Colonic mucosa (tissue), 4 donors: ENCODE data around the gene CALR. TPM values are rescaled to one million over a fixed set of nuclear protein-coding genes. Genes with fewer than 3 reads are reported as not detected.
"Not testable (repeated sequence)": the region's sequence is repeated elsewhere in the genome, so short reads cannot be mapped to it uniquely, and the experiment has no call there.

Source experiments
- DNase-seq: peaks from one replicate; pipeline ENCODE4 v3.0.0-alpha.2; 2020
- H3K27ac ChIP-seq: fragments of 200-600 bp; one replicate; pipeline ENCODE4 v1.8.0; 2021
- H3K27me3 ChIP-seq: fragments of 200-600 bp; one replicate; pipeline ENCODE4 v1.8.0; 2021
- H3K36me3 ChIP-seq: fragments of 200-600 bp; one replicate; pipeline ENCODE4 v1.8.0; 2021
- H3K4me1 ChIP-seq: fragments of 200-600 bp; one replicate; pipeline ENCODE4 v1.8.0; 2021; ENCODE audit warnings: mild to moderate bottlenecking
- H3K4me3 ChIP-seq: fragments of 200-600 bp; one replicate; pipeline ENCODE4 v1.8.0; 2021
- H3K9ac ChIP-seq, 2 donors: one replicate each; pipeline ENCODE4 v1.7.0; 2013; ENCODE audit warnings: control low read depth in 2 of 2, low read depth in 2 of 2, low read length in 2 of 2
- H3K9me3 ChIP-seq: fragments of 200-600 bp; one replicate; pipeline ENCODE4 v1.8.0; 2021
- intact Hi-C: fragments of 100-400 bp; cut with DNase I; formaldehyde crosslinking; loops from one replicate; pipeline ENCODE4 v1.14.1; 2022
- total RNA-seq, 2 donors: library from RNA; stranded (reverse); fragmentation: NEBNext Ultra II Directional in 1 of 2; extraction: Animal tissue kit (Norgen Biotek cat#: 25700) in 1 of 2; gene quantifications; one replicate each; pipeline ENCODE4 v1.2.1, GENCODE V29; 2021
- TF ChIP-seq, protein P1 (sequence below): fragments of 200-600 bp; IDR thresholded peaks from one replicate; pipeline ENCODE4 v1.8.0; 2022; ENCODE audit warnings: antibody characterized with exemption, mild to moderate bottlenecking
- donor health status: healthy.
- donor health status: DM: no; HTN: no; CAD: no.
- donor health status: DM: no; HTN: no; CAD: no.

Gene CALR
- total RNA-seq, 2 donors from 2014 or later = 682 to 1,848 TPM

DNA sequence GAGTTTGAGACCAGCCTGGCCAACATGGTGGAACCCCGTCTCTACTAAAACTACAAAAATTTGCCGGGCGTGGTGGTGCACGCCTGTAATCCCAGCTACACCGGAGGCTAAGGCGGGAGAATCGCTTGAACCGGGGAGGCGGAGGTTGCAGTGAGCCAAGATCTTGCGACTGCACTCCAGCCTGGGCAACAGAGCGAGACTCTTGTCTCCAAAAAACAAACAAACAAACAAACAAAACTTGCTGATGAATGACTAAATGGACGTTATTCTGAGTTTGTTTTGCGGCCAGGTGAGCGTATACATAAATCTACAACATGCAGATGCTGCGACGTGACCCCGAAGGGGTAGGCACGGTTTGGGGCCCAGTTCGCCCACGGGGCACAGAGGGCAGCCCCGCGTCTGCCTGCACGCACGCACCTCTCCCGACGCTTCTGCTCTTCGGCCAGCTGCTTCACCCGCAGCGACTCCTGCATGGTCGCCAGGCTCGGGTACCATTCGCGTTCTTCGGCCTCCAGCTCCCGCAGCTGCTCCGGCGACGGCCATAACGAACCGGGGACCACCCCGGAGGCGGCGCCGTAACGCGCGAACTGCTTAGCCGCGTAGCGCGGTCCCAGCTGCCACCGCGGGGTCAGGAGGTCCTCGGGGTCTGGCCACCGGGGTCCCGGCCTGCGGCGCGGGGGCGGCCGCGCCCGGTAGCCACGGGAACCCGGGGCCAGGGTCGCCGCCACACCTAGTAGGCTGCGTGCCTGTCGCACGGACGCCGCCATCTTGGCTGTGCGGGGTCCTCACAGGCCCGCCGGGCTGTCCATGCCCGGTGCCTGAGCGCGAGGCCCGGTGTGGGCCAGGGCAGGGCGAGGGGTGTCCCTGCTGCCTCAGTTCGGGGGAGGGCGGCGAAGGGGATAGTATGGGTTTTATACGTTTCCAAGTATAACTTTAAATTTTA, 18.3 kb downstream of the CALR start, which contains the start of gene GADD45GIP1:
GADD45GIP1 (minus strand) TSS at position 778 of the 943 bp plus-strand sequence; CDS start at position 767, 11 bp downstream.
- intact Hi-C loops = no loop called here
- Histone ChIP-seq H3K4me3 (peak within 1 kb of the TSS; percentile 99), H3K4me1 (peaks cover 6% of the 10 kb centered on the region), H3K36me3 (peaks cover 3% of the 10 kb centered on the region), H3K9ac (peak within 1 kb of the TSS; percentile 58 to 75), H3K27ac (peak within 1 kb of the TSS; percentile 83), H3K27me3 (no peaks in the 10 kb centered on the region), H3K9me3 (no peaks in the 10 kb centered on the region)
- TF ChIP-seq, protein P1, sequence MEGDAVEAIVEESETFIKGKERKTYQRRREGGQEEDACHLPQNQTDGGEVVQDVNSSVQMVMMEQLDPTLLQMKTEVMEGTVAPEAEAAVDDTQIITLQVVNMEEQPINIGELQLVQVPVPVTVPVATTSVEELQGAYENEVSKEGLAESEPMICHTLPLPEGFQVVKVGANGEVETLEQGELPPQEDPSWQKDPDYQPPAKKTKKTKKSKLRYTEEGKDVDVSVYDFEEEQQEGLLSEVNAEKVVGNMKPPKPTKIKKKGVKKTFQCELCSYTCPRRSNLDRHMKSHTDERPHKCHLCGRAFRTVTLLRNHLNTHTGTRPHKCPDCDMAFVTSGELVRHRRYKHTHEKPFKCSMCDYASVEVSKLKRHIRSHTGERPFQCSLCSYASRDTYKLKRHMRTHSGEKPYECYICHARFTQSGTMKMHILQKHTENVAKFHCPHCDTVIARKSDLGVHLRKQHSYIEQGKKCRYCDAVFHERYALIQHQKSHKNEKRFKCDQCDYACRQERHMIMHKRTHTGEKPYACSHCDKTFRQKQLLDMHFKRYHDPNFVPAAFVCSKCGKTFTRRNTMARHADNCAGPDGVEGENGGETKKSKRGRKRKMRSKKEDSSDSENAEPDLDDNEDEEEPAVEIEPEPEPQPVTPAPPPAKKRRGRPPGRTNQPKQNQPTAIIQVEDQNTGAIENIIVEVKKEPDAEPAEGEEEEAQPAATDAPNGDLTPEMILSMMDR = no peak
- peak; percentile 80 for DNase-seq

DNA sequence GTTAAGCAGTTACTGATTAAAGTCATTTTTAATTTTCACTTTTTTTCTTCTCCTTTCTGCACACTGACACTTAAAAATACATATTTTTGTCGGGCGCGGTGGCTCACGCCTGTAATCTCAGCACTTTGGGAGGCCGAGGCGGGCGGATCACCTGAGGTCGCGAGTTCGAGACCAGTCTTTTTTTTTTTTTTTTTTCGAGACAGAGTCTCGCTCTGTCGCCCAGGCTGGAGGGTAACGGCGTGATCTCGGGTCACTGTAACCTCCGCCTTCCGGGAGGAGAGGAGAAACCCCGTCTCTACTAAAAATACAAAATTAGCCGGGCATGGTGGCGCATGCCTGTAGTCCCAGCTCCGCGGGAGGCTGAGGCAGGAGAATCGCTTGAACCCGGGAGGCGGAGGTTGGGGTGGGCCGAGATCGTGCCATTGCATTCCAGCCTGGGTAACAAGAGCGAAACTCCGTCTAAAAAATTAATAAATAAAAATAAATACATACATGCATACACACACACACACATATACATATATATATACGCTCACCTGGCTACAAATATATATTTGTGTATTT, 19.1 kb downstream of the CALR start:
- DNase-seq, H3K9me3 ChIP-seq, H3K27me3 ChIP-seq, H3K4me1 ChIP-seq, intact Hi-C loops, H3K36me3 ChIP-seq: not testable (repeated sequence)
- peak overlapping the region; percentile 99 for H3K4me3 ChIP-seq
- H3K27ac ChIP-seq = peak overlapping the region; percentile 83
- H3K9ac ChIP-seq = peak overlapping the region; percentile 58 to 75

DNA sequence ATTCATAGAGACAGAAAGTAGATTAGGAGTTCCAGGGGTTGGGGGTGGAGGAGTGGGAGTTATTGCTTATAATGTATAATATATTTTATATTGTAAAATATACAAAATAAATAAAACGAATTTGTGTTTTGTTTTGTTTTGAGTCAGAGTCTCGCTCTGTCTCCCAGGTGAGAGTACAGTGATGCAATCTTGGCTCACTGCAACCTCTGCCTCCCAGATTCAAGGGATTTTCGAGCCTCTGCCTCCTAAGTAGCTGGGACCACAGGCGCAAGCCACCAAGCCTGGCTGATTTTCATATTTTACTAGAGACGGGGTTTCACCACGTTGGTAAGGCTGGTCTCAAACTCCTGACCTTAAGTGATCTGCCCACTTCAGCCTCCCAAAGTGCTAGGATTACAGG, 21.1 kb downstream of the CALR start:
- no peaks in the 10 kb centered on the region for H3K9me3 ChIP-seq
- H3K4me3 ChIP-seq = no peak overlapping the region
- no peak for DNase-seq
- H3K9ac ChIP-seq = no peak overlapping the region
- H3K27ac ChIP-seq = no peak overlapping the region
- H3K27me3 ChIP-seq = no peaks in the 10 kb centered on the region
- intact Hi-C loops = no loop called here
- peaks cover 3% of the 10 kb centered on the region for H3K4me1 ChIP-seq
- TF ChIP-seq, protein P1 = no peak
- no peaks in the 10 kb centered on the region for H3K36me3 ChIP-seq

DNA sequence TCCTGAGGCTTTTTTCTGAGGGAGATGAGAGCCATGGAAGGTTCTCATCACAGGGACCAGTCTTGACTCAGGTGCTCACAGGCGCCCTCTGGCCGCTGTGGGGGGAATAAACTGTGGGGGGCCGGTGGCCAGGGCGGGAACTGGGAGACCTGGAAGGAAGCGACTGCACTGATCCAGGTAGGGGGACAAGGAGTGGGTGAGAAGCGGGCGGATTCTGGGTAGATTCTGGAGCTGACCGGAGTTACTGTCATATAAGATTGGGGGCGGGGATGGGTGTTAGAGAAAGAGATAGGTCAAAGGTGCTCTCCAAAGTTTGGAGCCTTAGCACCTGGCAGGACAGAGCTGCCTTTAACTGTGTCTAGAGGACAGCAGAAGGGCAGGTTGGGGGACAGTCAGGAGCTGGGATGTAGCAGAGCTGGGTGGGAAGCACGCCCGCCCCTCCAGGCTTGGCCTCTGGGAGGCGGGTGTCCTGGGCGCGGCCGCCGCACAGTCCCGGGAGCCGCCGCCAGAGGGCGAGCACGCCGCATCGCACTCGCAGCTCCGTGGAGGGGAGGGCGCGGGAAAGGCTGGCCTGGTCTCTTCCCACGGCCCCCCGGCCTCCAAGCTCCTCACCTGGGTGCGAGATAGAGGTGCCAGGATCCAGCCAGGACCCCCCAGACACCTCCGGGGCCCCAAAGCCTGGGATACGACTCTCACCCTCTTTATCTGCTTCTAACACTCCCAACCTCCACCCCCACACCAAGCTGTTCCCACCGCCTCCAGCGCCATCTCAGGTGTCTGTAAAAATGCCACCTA, 26.8 kb downstream of the CALR start:
- Histone ChIP-seq H3K36me3 (no peaks in the 10 kb centered on the region), H3K9me3 (no peaks in the 10 kb centered on the region), H3K4me1 (peaks cover 3% of the 10 kb centered on the region), H3K9ac (peak overlapping the region; percentile 49 to 62), H3K27ac (peak overlapping the region; percentile 51), H3K27me3 (no peaks in the 10 kb centered on the region), H3K4me3 (peak overlapping the region; percentile 42)
- intact Hi-C loops = no loop called here
- TF ChIP-seq, protein P1 = peak; percentile 96
- peak; percentile 91 for DNase-seq

DNA sequence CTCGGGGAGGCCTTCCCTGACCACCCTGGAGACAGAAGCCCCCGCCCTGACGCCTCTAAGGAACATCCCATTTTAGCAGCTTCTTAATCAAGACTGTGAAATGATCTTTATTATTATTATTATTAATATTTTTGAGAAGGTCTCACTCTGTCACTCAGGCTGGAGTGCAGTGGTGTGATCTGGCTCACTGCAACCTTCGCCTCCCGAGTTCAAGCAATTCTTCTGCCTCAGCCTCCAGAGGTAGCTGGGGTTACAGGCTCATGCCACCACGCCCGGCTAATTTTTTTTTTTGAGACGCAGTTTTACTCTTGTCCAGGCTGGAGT, 27.4 kb downstream of the CALR start:
- H3K4me3 ChIP-seq = peak overlapping the region; percentile 42
- H3K9ac ChIP-seq = peak overlapping the region in 1 of 2 donors; percentile 62
- peaks cover 3% of the 10 kb centered on the region for H3K4me1 ChIP-seq
- H3K9me3 ChIP-seq = no peaks in the 10 kb centered on the region
- H3K27ac ChIP-seq = no peak overlapping the region
- no peak for DNase-seq
- H3K36me3 ChIP-seq = no peaks in the 10 kb centered on the region
- TF ChIP-seq, protein P1 = no peak
- no peaks in the 10 kb centered on the region for H3K27me3 ChIP-seq
- intact Hi-C loops = no loop called here
